SH-SY5Y (cell line): ENCODE measurements around the gene CNTNAP4.

ENCODE experiments used
- GATA2 ChIP-seq: IDR thresholded peaks from 2 replicates; pipeline ENCODE4 v1.6.1; 2011; ENCODE audit warnings: mild to moderate bottlenecking, low read depth, low read length
- GATA3 ChIP-seq: IDR thresholded peaks from 2 replicates; pipeline ENCODE4 v1.6.1; 2011; ENCODE audit warnings: low read depth, mild to moderate bottlenecking, low read length, moderate library complexity

GRCh38 chr16:76345163-76345661 is 68.0 kb downstream of the CNTNAP4 start:
- TF ChIP-seq GATA3 (no peak), GATA2 (no peak)
